ENCODE results near the gene ULK2.
A peak's percentile ranks its signal among the peaks of the same experiment; 100 is the strongest.
"Not testable (repeated sequence)": the region's sequence is repeated elsewhere in the genome, so short reads cannot be mapped to it uniquely, and the experiment has no call there.

The ULK2 gene

GRCh38 chr17:19860647-19861177 lies 7.0 kb downstream of the ULK2 start:
- not testable (repeated sequence) for DNase-seq

DNA sequence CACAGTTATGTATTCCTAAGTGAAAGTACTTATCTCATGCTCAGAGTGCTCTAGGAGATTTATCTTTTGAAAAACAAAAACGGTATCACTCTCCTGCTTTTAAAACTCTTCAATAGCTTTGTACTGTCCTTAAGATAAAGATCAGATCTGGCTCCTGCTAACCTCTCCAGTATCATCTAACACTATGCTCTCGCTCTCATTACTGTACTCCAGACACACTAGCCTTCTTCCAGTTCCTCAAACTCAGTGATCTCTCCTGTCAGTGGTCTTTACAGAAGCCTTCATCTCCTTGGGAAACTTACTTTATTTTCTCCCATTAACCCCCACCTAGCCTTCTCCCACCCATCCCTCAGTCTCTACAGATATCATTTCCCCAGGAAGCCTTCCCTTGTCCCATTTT lies 10.1 kb downstream of the ULK2 start:
- no peak for DNase-seq

DNA sequence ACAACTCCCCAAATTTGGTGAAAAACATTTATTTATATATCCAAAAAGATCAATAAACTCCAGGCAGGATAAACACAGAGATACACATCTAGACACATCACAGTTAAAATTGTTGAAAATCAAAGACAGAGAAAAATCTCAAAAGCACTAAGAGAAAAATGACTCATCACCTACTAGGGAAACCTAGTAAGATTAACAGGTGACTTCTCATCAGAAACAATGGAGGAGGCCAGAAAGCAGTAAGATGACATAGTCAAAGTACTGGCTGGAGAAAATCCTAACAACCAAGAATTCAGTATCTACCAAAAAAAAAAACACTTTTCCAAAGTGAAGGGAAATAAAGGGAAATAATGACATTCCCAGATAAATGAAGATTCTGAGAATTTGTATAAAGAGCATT lies 33.8 kb downstream of the ULK2 start:
- DNase-seq = no peak

- no peak for DNase-seq
Observed at GRCh38 chr17:19830061-19830460, 37.7 kb downstream of the ULK2 start.

GRCh38 chr17:19812407-19812806 lies 55.3 kb downstream of the ULK2 start:
- no peak for DNase-seq

GRCh38 chr17:19805006-19805405 lies 62.7 kb downstream of the ULK2 start:
- no peak for DNase-seq

GRCh38 chr17:19800571-19800970 lies 67.2 kb downstream of the ULK2 start:
- no peak for DNase-seq

DNA sequence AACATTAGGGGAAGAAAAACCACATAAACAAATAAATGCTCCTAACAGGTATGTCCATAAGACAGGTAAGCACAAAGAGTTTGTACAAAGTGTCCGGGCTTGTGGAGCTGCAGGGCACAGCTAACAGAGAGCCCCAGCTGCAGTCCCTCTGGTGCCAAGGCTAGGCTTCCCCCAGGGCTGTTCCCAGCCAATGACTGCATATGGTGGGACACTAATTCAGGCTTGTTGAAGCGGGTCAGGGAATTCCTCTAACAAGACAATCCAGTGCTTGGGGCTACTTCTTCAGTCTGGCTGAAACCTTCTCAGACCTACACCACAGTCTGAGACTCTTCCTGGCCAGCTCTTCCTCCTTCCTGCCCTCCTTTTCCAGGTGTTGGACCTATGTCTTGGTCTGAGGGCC lies 67.9 kb downstream of the ULK2 start:
- DNase-seq = no peak

GRCh38 chr17:19796457-19796856 lies 71.3 kb downstream of the ULK2 start:
- DNase-seq = peak; percentile 3

DNA sequence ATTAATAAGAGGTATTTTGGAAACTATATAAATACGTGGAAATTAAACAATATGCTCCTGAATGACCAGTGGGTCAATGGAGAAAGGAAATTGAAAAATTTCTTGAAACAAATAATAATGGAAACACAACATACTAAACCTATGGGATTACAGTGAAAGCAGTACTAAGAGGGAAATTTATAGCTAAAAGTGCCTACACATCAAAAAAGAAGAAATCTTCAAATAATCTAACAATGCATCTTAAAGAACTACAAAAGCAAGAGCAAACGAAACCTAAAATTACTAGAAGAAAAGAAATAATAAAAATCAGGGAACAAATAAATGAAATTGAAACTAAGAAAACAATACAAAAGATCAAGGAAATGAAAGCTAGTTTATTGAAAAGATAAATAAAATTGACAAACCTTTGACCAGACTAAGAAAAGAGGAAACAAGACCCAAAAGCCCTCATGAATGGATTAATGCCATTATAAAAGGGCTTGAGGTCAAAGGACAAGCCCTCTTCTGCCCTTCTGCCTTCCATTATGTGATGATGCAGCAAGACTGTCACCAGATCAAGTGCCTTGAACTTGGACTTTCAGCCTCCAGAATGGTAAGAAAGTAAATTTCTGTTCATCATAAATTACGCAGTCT lies 75.7 kb downstream of the ULK2 start:
- DNase-seq = no peak

- no peak for DNase-seq
Observed at GRCh38 chr17:19787733-19788357, 79.9 kb downstream of the ULK2 start.

DNA sequence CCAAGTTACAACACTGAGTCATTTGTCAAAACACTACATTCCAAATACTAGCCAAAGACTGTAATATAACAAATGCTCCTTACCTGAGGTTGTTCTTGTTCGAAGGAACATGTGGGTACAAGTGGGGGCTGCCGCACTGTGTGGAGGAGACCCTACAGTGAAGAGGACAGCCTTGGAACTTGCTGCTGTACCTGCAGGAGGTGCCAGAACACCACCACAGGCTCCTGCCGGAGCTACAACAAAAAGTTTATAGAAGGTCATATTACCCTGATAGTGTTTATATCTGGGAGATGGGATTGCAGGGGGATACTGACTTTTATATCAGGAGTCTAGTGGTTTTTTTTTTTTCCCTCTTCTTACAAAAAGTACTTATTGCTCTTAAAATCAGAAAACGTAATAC lies 81.9 kb downstream of the ULK2 start:
- no peak for DNase-seq

DNA sequence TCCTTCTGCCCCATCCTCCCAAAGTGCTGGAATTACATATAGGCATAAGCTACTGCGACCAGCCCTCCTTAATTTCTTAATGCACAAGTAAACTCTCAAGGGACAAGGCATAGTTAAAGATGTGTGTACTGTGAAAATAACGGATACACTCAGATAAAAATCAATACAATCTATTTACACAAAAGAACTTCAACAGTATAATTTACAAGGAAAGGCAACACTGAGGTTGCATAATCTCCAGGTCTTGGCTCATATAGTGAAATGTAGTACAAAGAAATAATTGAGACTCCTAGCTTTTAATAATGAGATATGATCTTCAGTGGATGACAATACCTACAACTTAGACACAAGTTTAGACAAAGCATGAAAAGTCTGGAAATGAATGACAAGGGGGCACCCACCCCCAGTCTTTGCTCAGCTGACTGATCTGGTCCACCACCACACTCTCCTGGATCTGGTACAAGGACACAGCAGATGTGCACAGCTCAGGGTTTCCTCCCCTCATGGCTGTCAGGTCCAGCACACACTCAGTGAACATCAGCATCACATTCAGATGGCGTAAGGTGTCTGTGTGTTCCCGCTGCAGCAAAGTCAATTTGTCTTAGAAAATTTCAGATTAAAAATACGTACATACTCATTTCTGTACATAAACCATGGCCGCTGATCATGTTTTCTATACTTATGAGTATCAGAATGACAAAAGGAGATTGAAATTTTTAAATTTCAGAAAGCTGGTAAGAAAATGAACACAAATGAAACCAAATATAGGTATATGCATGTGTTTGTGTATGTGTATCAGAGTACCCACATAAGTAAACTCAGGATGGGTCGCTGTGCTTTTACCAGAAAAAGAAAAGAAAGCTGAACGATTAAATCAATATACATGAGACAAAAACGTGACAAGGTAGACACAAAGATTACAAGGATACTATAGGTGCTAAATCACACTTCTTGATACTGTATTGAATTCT lies 86.0 kb downstream of the ULK2 start:
- DNase-seq = no peak

DNA sequence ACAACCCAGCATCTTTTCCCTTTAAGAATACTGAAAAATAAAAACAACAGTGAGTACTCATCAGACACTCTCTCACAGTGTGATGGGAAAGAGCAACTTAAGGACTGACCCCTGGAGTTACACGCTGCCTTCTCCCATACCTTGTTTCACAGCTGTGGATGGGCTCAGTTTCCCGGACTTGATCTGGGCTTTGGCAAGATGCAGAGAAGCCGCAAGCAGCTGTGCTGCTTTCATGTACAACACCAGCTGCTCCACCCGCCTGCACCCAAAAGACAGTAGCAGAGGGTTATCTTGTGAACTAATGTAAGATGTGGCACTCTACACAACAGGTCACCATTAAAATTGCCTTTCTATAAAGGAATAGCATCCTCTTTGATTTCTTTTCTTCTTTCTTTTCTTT lies 86.9 kb downstream of the ULK2 start:
- no peak for DNase-seq

DNA sequence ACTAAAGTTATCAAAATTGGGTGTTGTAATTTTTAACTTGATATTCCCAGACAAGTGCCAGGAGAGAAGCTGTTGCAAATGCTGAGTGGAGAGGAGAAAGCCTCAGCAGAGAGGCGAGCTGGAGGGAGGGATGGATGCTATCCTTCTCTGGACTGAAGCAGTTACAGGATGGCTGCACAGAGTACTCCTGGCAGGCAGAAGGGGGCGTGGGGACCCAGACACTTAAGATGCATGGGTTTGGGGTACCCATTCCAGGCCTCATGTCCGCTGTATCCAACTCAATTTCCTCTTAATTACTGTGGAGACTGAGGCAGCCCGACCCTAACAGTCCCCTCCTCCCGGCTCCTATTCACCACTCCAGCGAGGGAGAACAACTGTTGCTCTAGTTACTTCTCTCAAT lies 94.2 kb downstream of the ULK2 start:
- no peak for DNase-seq

DNA sequence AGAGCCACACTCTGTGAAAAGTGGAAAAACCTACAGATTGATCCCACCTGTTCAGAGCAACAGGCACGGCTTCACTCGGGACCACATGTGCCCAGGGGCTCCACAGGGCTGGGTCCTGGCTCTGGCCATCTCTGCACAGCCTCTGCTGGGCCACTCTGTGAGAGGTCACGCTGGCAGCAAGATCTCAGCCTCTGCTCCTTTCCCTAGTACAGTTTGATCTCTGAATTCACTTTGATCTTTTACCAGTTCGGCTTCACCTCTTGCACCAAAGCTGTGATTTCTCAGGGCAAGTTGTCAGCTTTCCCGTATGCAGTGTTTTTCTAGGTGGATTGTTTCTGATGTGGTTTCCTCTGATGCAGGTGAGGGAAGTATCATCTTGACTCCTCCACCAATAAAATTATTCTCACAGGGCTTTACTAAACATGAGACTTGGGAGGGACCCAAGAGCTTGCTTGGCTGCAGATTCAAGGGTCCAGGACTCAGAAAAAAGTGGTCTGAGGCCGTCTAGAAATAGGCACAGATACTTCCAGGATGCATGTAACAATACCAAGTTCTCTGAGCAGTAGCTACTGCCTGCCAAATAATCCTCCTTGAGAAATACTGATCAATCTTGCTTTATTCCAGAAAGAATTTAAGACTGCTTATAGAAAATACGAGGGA lies 95.6 kb downstream of the ULK2 start:
- DNase-seq = no peak

DNA sequence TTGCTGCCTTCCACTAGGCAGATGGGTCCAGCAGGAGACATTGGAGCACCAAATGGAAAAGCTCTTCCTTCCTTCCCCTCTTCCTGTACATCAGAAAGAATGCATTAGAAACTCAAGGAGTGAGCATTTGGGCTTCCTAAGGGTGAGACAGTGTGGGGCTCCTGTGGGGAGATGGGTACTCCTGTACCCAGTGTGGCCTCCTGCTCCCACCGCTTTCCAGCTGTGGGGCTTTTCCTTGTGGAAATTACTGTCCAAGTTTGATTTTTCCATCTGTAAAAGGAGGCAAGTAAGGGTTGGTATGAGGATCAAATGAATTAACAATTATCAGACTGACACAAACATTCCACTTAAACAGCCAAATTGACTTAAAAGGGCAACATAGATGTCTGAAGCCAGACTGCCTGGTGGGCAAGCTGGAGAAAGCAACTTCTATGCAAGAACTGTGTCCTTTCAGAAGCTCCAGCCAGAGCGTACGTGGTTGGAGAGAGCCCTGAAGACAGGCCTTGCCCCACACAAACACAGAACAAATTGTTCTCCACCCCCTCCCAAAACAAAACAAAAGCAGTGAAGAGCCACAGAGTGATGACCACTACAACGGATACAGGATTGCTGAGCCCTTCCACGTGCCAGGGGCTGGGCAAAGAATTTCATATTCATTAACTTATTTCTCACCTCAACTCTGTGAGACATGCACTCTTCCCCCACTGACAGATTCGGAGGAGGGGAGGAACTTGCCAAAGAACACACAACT lies 96.6 kb downstream of the ULK2 start:
- DNase-seq = no peak

DNA sequence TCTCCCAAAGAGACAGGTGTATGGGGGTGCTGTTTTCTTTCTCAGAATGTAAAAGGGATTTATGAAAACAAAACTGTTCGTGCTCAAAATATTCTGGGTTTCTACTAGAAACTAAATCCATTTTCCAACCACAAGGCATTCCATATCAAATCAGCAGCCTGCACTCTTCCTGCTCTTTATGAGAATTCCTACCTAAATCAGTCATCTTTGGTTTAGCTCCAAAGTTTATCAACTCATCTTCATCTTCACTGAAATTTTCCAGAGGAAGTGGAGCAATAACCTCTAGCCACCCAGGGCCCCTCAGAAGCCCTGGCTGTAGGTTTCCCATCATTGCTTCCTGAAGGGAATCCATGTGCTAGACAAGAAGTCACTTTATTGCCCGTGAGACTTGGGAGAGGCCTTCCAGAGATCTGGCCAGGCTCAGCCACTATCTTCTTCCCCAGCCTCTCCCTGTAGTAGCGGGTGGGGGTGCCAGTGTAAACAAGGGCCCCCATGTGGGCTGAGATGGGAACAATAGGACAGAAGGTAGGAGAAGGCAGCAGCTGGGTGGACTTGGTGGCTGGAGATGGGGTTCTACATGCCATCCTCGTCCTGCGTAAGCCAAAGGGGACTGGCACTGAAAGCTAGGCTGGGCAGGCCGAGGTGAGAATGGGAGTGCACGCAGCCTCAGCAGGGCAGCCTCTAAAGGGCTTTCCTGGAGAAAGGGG lies 97.6 kb downstream of the ULK2 start:
- no peak for DNase-seq

GRCh38 chr17:19768046-19768782 lies 99.5 kb downstream of the ULK2 start:
- no peak for DNase-seq

DNA sequence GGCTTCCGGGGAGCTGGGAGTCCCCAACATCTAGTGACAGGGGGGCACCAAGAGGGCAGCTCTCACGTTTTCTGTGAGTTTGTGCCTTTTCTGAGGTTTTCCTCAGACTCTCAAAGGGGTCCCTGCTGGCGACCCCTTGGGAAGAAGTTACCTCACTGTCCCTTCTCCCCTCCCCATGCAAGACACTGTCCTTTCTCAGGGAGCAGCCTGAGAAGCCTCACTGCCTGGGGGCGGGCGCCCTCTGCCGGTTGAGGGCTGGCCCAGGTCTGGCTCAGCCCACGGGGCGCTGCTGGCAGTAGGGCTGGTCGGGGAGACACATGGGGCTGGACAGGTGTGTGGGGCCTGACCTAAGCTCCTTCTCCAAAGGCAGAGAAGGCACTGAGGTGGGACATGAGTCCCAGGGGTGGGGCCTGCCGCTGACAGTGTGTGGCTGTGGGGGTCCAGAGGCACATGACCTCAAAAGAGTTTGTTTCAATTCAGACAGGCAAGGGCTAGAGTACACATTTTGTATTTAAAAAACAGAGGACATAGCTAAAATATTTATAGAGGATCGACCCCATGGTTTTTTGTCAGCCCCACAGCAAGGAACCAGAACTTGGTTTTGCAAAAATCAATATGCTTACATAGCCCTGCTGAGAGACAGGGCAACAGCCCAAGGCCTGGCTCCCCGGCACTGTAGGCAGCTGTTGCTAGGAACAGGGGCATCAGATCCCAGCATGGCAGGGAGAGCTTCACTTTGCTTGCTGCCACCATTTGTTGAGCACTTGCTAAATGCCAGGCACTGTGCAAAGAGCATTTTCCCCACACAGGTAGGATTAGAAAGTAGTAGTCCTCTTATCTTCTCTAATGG lies 101.1 kb downstream of the ULK2 start:
- DNase-seq = peak; percentile 57
